HG03135 (cell line): Measurements from ENCODE around the gene DDX53.

Experiments used
- ATAC-seq: cut with Tn5 transposase; IDR thresholded peaks from one replicate; pipeline ENCODE4 v1.9.1; 2021; ENCODE audit warnings: mild to moderate bottlenecking, moderate library complexity; ENCODE audit not compliant: unreplicated experiment

Gene DDX53

GRCh38 chrX:22999696-23000223 is at the start of gene DDX53:
Gene DDX53 (plus strand): TSS chrX:22999960. CDS start chrX:23000058, 98 bp downstream.
- no peak for ATAC-seq

- ATAC-seq: no peak
Measured at GRCh38 chrX:22950269-22951266, 49.2 kb upstream of the DDX53 start.

DNA sequence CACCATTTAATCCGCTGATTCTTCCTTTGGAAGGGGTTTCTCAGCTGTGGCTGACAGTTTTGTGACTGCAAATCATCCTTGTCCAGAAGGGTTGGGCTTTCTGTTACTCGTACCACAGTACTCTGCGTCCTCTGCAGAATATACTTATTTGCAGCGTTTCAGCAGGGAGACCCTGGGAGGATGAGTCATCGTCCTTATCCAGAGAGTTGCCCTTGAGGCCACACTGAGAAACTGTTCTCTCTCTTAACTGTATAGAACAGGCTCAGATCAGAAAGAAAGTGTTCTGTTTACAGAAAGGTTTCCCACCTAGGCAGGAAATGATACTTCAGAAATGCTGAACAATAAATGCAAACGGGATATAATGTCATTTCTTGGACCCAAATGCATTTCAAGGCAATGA is 47.8 kb upstream of the DDX53 start:
- no peak for ATAC-seq

GRCh38 chrX:22958250-22958649 is 41.5 kb upstream of the DDX53 start:
- ATAC-seq: no peak

GRCh38 chrX:22959204-22959920 is 40.4 kb upstream of the DDX53 start:
- ATAC-seq: no peak

- no peak for ATAC-seq
Measured at GRCh38 chrX:22963196-22963595, 36.6 kb upstream of the DDX53 start.

GRCh38 chrX:22968494-22968893 is 31.3 kb upstream of the DDX53 start:
- ATAC-seq: no peak

DNA sequence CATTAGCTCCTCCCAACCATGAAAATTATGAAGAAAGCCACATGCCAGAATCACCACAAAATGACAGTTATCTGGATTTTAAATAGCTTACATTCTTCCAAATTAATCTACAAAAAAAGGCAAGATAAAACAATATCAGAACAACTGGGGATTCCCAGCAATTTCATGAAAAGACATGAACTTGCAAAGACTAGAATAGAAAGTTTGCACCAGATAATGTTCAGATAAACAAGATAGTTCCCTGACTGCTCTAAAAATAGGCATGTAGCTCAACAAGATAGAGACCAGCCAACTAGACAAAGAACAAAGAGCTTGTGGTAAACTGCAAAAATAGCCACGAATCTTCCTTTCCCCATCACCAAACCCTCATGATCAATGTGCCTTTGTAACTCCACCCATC is 30.3 kb upstream of the DDX53 start:
- ATAC-seq: no peak

DNA sequence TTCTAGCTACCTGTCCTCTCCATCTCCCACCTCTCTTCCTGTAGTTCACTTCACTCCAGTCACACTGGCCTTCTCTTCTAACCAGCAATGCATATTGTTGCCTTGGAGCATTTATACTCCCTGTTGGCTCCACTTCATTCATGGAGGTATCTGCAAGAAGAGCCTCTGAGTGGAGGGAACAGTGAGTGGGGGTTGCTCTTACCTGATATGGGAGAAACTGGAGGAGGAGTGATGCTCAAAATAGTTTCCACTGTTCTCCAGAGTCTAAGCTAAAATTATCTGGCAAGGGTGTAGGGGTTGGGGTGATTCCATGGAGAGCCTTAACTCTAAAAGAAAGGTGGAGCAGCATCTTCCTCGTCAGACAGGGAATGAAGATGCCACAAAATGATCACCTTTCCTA is 28.9 kb upstream of the DDX53 start:
- ATAC-seq: no peak

GRCh38 chrX:22974616-22975015 is 25.1 kb upstream of the DDX53 start:
- no peak for ATAC-seq

DNA sequence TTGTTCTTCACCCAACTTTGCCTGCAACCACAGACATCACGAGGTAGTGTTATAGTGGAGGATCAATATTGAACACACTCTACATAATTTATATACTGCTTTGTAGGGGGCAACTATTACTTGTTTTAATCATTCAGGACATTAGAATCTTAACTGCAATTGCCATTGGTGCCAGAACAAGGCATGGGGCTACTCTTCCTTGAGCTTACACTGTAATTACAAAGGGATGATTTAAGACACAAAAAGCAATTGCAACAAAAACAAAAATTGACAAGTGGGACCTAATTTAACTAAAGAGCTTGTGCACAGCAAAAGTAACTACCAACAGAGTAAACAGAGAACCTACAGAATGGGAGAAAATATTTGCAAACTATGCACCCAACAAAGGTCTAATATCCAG is 24.0 kb upstream of the DDX53 start:
- no peak for ATAC-seq

DNA sequence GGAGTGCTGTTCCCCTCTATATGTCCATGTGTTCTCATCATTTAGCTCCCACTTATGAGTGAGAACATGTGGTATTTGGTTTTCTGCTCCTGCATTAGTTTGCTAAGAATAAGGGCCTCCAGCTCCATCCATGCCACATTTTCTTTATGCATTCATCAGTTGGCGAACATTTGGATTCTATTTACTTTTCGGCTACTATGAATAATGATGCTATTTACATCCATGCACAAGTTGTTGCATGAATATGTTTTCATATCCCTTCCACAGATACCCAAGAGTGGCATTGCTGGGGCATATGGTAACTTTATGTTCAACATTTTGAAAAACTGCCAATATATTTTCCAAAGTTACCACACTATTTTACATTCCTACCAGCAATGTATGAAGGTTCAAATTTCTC is 13.8 kb upstream of the DDX53 start:
- ATAC-seq: no peak

DNA sequence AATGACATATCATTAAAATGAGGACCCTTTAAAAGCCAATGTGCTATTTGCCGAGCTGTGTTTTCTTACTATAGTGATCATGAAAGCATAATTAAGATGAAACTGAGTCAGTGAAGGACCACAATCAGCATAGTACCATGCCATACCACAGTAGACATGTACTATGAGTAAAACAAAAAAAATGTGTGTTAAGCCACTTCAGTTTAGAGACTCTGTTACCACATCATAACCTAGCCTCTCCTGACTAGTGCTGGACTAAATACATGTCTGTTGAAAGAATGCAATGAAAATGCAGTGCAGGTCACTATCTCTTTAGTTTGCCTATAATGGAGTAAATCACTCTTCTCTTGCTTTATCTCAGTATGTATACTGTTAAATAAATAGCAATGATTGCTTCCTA is 12.3 kb upstream of the DDX53 start:
- no peak for ATAC-seq

DNA sequence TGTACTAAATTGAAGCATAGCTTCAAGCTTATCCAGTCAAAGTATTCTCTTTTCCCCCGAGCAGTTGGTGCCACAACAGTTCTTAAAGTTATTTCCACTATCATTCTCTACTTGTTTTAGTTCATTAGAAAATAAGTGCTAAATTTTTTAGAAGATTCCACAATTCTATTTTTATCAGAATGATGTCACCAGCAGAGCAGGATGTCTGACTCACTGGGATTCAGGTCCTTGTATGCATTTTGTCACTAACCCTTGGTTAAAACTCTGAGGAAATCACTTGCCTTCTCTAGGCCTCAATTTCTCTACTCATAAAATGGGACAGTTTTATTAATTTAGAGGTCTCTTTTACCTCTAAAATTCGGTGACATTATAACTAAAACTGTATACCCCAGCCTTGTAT is 3.4 kb downstream of the DDX53 start:
- no peak for ATAC-seq

DNA sequence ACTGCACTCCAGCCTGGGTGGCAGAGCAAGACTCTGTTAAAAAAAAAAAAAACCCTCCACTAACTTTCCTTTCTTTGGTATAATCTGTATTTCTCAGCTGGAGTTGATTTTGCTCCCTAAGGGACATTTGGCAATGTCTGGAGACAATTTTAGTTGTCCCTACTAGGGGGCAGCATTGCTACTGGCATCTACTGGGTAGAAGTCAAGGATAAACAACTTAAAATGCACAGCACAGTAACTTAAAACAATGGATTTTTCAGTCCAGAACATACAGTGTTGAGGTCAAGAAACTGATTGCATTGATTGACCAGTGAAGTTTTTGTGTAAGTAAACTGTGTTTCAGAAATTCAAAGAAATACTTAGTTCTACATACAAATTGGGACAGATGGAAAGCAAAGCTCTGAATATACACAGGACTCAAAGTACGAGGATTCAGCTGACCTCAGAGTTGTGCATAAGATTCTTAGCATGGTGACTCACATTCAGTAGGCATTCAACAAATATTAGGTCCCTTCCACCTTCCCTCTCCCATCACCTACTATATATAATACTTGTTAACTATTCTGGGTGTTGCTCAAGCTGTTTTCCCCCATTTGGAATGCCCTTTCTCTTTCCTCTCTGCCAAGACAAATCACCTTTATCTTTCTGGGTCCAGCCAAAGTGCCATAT is 8.8 kb downstream of the DDX53 start:
- ATAC-seq: no peak

- ATAC-seq: no peak
Measured at GRCh38 chrX:23012162-23012561, 12.4 kb downstream of the DDX53 start.

DNA sequence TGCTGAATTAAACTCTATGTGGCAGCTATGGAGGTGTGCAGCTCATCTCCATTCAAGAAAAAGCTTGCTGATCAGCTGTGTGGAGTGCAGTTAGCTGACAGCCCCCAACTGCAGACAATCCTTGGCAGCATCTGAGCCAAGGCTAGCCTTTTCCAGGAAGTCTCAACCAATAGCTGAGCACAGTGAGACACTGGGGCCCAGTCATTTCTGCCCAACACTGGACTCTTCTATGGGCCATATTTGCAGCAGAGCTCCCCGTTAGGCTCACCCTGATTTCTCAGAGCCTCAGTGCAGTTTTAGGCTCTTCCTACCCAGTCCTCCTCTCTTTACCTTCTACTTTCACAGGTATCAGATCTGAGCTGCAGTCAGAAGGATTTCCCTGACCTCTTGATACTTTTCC is 12.9 kb downstream of the DDX53 start:
- no peak for ATAC-seq

DNA sequence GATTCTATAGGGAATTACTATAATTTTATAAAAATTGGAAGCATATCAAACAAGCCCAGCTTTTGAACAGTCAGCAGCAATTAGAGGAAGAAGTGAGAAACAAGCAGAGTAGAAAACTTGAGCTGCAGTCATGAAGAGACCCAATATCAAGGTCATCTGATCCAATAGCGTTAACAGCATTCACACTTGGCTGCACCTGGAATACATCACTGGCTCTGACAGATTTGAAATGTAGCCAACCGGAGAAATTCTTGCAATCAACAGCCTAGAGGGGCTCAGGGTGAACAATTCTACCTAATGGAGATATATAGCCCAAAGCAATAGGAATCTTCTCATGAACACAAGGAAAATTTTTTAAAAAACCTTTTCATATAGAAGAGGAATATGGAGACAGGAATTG is 13.6 kb downstream of the DDX53 start:
- ATAC-seq: no peak

GRCh38 chrX:23031600-23031999 is 31.8 kb downstream of the DDX53 start:
- ATAC-seq: no peak

DNA sequence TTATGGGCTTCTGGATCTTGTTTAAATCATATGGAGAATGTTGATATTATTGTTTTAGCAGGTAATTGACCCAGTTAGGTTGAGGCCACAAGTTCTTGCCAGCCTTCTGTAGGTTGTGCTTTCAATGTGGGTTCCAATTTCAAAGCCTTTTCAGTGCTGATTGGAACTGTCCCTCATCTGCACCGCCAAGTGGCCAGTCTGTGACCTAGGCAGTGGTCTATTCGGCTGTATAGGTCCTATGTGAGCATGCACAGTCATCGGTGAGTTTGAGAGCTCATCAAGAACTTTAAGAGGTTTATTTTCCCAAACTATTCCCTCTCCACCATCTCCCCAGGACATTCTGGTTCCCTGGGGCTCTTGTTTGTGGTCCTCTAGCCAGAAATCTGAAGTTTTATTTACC is 35.7 kb downstream of the DDX53 start:
- ATAC-seq: no peak

DNA sequence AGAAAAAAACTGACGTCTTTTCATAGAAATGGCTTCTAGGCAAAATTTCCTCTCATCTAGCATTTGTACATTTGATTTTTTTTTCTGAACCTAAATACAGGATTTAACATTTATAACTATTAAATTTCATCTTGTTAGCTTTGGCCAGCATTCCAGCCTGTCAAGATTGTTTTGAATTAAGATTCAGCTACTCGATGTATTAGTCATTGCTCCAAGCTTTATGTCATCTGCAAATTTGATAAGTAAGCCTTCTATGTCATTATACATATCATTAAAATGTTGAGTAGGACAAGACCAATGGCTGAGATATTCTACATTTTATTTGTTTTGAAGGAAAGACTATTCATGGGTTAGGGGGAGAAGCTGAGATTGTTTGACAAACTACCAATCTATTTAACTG is 46.7 kb downstream of the DDX53 start:
- no peak for ATAC-seq
